Measurements from ENCODE around the gene EHD2. TPM values are rescaled to one million over a fixed set of nuclear protein-coding genes. Genes with fewer than 3 reads are reported as not detected.

The EHD2 gene
- total and polyA plus RNA-seq, 2 experiments from 2014 or later, result 0.64 to 2.1 TPM

GRCh38 chr19:47701717-47702552 lies 11.3 kb upstream of the EHD2 start:
- Histone ChIP-seq H3K36me3 (peaks cover 20% of the 10 kb centered on the region), H3K27me3 (no peaks in the 10 kb centered on the region), H3K27ac (no peak overlapping the region), H3K9me3 (ENCODE audit: low read depth) (no peaks in the 10 kb centered on the region), H3K4me3 (no peak overlapping the region), H3K4me1 (ENCODE audit: low read depth) (no peaks in the 10 kb centered on the region)
- no peak for TF ChIP-seq CTCF (IDR thresholded peaks at IDR 0.05; ENCODE audit: low read depth, low read length)
- DNase-seq (ENCODE audit: low read depth in 1 of 2, low spot score in 1 of 2), result no peak

GRCh38 chr19:47702671-47703070 lies 10.6 kb upstream of the EHD2 start:
- no peaks in the 10 kb centered on the region for H3K4me1 ChIP-seq (ENCODE audit: low read depth)
- H3K4me3 ChIP-seq, result no peak overlapping the region
- H3K27ac ChIP-seq, result no peak overlapping the region
- peaks cover 20% of the 10 kb centered on the region for H3K36me3 ChIP-seq
- no peak for TF ChIP-seq CTCF (IDR thresholded peaks at IDR 0.05; ENCODE audit: low read depth, low read length)
- H3K9me3 ChIP-seq (ENCODE audit: low read depth), result no peaks in the 10 kb centered on the region
- no peak for DNase-seq (ENCODE audit: low read depth in 1 of 2, low spot score in 1 of 2)
- H3K27me3 ChIP-seq, result no peaks in the 10 kb centered on the region

- no peaks in the 10 kb centered on the region for H3K4me1 ChIP-seq (ENCODE audit: low read depth)
- DNase-seq (ENCODE audit: low read depth in 1 of 2, low spot score in 1 of 2), result no peak
- TF ChIP-seq CTCF (IDR thresholded peaks at IDR 0.05; ENCODE audit: low read depth, low read length), result no peak
Measured at GRCh38 chr19:47703301-47703700, 9.9 kb upstream of the EHD2 start.

GRCh38 chr19:47704024-47704423 lies 9.2 kb upstream of the EHD2 start:
- no peaks in the 10 kb centered on the region for H3K27me3 ChIP-seq
- H3K27ac ChIP-seq, result no peak overlapping the region
- DNase-seq (ENCODE audit: low read depth in 1 of 2, low spot score in 1 of 2), result peak in 1 of 2 donors; percentile 74
- no peaks in the 10 kb centered on the region for H3K4me1 ChIP-seq (ENCODE audit: low read depth)
- peaks cover 19% of the 10 kb centered on the region for H3K36me3 ChIP-seq
- H3K4me3 ChIP-seq, result no peak overlapping the region
- H3K9me3 ChIP-seq (ENCODE audit: low read depth), result no peaks in the 10 kb centered on the region
- no peak for TF ChIP-seq CTCF (IDR thresholded peaks at IDR 0.05; ENCODE audit: low read depth, low read length)

More at GRCh38 chr19:47703301-47703700, 9.9 kb upstream of the EHD2 start:
- Histone ChIP-seq H3K27ac (no peak overlapping the region), H3K9me3 (ENCODE audit: low read depth) (no peaks in the 10 kb centered on the region), H3K4me3 (no peak overlapping the region), H3K36me3 (peaks cover 20% of the 10 kb centered on the region), H3K27me3 (no peaks in the 10 kb centered on the region)

- Histone ChIP-seq H3K4me1 (ENCODE audit: low read depth) (no peaks in the 10 kb centered on the region), H3K4me3 (no peak overlapping the region), H3K27me3 (no peaks in the 10 kb centered on the region), H3K9me3 (ENCODE audit: low read depth) (no peaks in the 10 kb centered on the region), H3K36me3 (peaks cover 17% of the 10 kb centered on the region), H3K27ac (no peak overlapping the region)
- DNase-seq (ENCODE audit: low read depth in 1 of 2, low spot score in 1 of 2), result no peak
- no peak for TF ChIP-seq CTCF (IDR thresholded peaks at IDR 0.05; ENCODE audit: low read depth, low read length)
Measured at GRCh38 chr19:47704656-47705055, 8.6 kb upstream of the EHD2 start.
